HG02852 (cell line): ENCODE data around the gene SPATA3.
"Not testable (repeated sequence)": the region's sequence is repeated elsewhere in the genome, so short reads cannot be mapped to it uniquely, and the experiment has no call there.

Experiments
- ATAC-seq: cut with Tn5 transposase; IDR thresholded peaks from one replicate; pipeline ENCODE4 v1.9.1; 2021; ENCODE audit warnings: mild to moderate bottlenecking, moderate library complexity; ENCODE audit not compliant: unreplicated experiment

The SPATA3 gene

GRCh38 chr2:231018184-231018583 is 22.3 kb downstream of the SPATA3 start:
- ATAC-seq = no peak

- not testable (repeated sequence) for ATAC-seq
Measured at GRCh38 chr2:231025059-231025458, 29.1 kb downstream of the SPATA3 start.

GRCh38 chr2:231028889-231029288 is 33.0 kb downstream of the SPATA3 start:
- no peak for ATAC-seq

- ATAC-seq = no peak
Measured at GRCh38 chr2:231029563-231029962, 33.6 kb downstream of the SPATA3 start.

- no peak for ATAC-seq
Measured at GRCh38 chr2:231030725-231031124, 34.8 kb downstream of the SPATA3 start.

GRCh38 chr2:231032575-231033140 is 36.7 kb downstream of the SPATA3 start:
- no peak for ATAC-seq

- no peak for ATAC-seq
Measured at GRCh38 chr2:231033147-231034132, 37.5 kb downstream of the SPATA3 start.

GRCh38 chr2:231034291-231034882 is 38.5 kb downstream of the SPATA3 start:
- no peak for ATAC-seq

- no peak for ATAC-seq
Measured at GRCh38 chr2:231036131-231036530, 40.2 kb downstream of the SPATA3 start.

- ATAC-seq = no peak
Measured at GRCh38 chr2:231036578-231037106, 40.7 kb downstream of the SPATA3 start.

- no peak for ATAC-seq
Measured at GRCh38 chr2:231037202-231037730, 41.3 kb downstream of the SPATA3 start, which contains the start of gene C2orf72. Gene C2orf72 (plus strand): TSS chr2:231037523. CDS start chr2:231037566, 43 bp downstream.

GRCh38 chr2:231037731-231038482 is 42.0 kb downstream of the SPATA3 start:
- no peak for ATAC-seq

GRCh38 chr2:231038483-231039293 is 42.8 kb downstream of the SPATA3 start:
- no peak for ATAC-seq

- no peak for ATAC-seq
Measured at GRCh38 chr2:231039294-231039664, 43.4 kb downstream of the SPATA3 start.

- ATAC-seq = no peak
Measured at GRCh38 chr2:231039821-231040364, 44.0 kb downstream of the SPATA3 start.

- no peak for ATAC-seq
Measured at GRCh38 chr2:231041061-231041689, 45.3 kb downstream of the SPATA3 start.

GRCh38 chr2:231043796-231044195 is 47.9 kb downstream of the SPATA3 start:
- no peak for ATAC-seq

GRCh38 chr2:231046916-231047273 is 51.0 kb downstream of the SPATA3 start:
- no peak for ATAC-seq
